ENCODE measurements around the gene CDC20. TPM values are rescaled to one million over a fixed set of nuclear protein-coding genes. Genes with fewer than 3 reads are reported as not detected.

The CDC20 gene
- total and polyA plus RNA-seq, 2 of the 8 experiments (the other 6 are each of a cell fraction or from before 2014, with no cell fraction given): 214 to 221 TPM

- TF ChIP-seq CHD2 (IDR thresholded peaks at IDR 0.05; ENCODE audit: low read length) (no peak), PHF8 (conservative IDR thresholded peaks at IDR 0.05; ENCODE audit: low read depth, low read length) (no peak), SP1 (IDR thresholded peaks at IDR 0.05; ENCODE audit: low read depth, low read length) (no peak), SIX5 (IDR thresholded peaks at IDR 0.05; ENCODE audit: low read depth, low read length) (no peak), ASH2L (IDR thresholded peaks at IDR 0.05; ENCODE audit: low read length) (no peak), SP2 (IDR thresholded peaks at IDR 0.05; ENCODE audit: low read length) (no peak), KDM5A (IDR thresholded peaks at IDR 0.05; ENCODE audit: low read length) (no peak), CHD7 (IDR thresholded peaks at IDR 0.05; ENCODE audit: insufficient replicate concordance, low read length) (no peak), CEBPB (IDR thresholded peaks at IDR 0.05; ENCODE audit: low read depth, low read length) (no peak)
Observed at GRCh38 chr1:43322506-43322905, 36.3 kb upstream of the CDC20 start (continued).

All from H1 (cell line).